Sigmoid colon (tissue), 4 donors: ENCODE measurements around the gene ODAD2.

Source experiments
- CTCF ChIP-seq, 4 experiments: fragments of 450-650 bp in 3 of 4; fragments of 200-600 bp in 1 of 4; IDR thresholded peaks; one replicate each; pipeline ENCODE4 v1.5.1; 2016 to 2019; ENCODE audit warnings: antibody characterized with exemption in 4 of 4, mild to moderate bottlenecking in 3 of 4, moderate library complexity in 2 of 4
- EP300 ChIP-seq, 4 donors: sonication (generic); formaldehyde crosslinking; IDR thresholded peaks; one replicate each; pipeline ENCODE4 v1.6.1; 2017; ENCODE audit warnings: antibody characterized with exemption in 4 of 4
- POLR2AphosphoS5 ChIP-seq, 4 donors: sonication (generic); formaldehyde crosslinking; IDR thresholded peaks; one replicate each; pipeline ENCODE4 v1.6.1; 2017; ENCODE audit warnings: antibody characterized with exemption in 4 of 4

DNA sequence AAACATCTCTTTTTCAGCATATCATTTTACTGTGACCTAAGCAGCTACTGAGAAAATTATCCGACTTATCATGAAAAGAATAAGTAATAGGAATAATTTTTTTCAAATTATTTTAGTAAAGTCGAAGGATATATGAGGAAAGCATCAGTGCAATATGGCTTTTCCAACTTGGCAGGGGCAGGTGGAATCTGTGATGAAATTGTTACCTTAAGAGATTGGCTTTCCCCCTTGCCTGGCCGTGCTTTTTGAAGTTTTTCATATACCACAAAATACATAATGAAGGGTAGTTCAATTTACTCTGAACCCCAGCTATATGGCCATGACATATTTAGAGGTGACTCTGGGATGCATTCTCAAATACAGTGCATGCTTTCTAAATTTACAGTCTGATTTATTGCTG, 166.1 kb downstream of the ODAD2 start:
- TF ChIP-seq CTCF (IDR thresholded peaks at IDR 0.05) (no peak), EP300 (IDR thresholded peaks at IDR 0.05) (no peak), POLR2AphosphoS5 (IDR thresholded peaks at IDR 0.05) (no peak)
